Liver (tissue), 3 donors: ENCODE data around the gene KCNQ1.

Experiments
- CTCF ChIP-seq: fragments of 150-350 bp; IDR thresholded peaks from 2 replicates; pipeline ENCODE4 v1.5.1; 2017; ENCODE audit warnings: improper control_type of control experiment, low read depth, low read length; ENCODE audit not compliant: missing input control
- EGR1 ChIP-seq, 2 donors: IDR thresholded peaks; 2 replicates each; pipeline ENCODE4 v1.6.1; 2016 to 2018; ENCODE audit warnings: antibody characterized with exemption in 2 of 2, low read depth in 2 of 2
- NR2F2 ChIP-seq: IDR thresholded peaks from 2 replicates; pipeline ENCODE4 v1.6.1; 2016; ENCODE audit warnings: antibody characterized with exemption
- TAF1 ChIP-seq: conservative IDR thresholded peaks from 2 replicates; pipeline ENCODE4 v1.6.1; 2016; ENCODE audit warnings: antibody characterized with exemption, mild to moderate bottlenecking
- YY1 ChIP-seq: IDR thresholded peaks from 2 replicates; pipeline ENCODE4 v1.6.1; 2016; ENCODE audit warnings: antibody characterized with exemption, mild to moderate bottlenecking
- ZBTB33 ChIP-seq: IDR thresholded peaks from 2 replicates; pipeline ENCODE4 v1.6.1; 2016; ENCODE audit warnings: antibody characterized with exemption
- donor health status: healthy.
- donor health status: healthy.

GRCh38 chr11:2525941-2526807, 81.4 kb downstream of the KCNQ1 start:
- TF ChIP-seq CTCF (no peak), NR2F2 (no peak), TAF1 (no peak), YY1 (no peak), EGR1 (IDR thresholded peaks at IDR 0.05; ENCODE audit: low read depth in 2 of 2) (no peak), ZBTB33 (no peak)
